A673 (cell line): ENCODE results near the gene TBC1D4. TPM values are rescaled to one million over a fixed set of nuclear protein-coding genes. Genes with fewer than 3 reads are reported as not detected.

Experiments used
- BruUV-seq: library from RNA; stranded (reverse); fragments of 400-500 nt; replicated peaks from 2 replicates; lab custom pipeline; 2021; lab: Mats Ljungman, UMichigan
- CTCF ChIA-PET: fragments of 300-600 bp; sonication (Branson Sonifier 250); formaldehyde crosslinking; loops from one replicate; lab custom pipeline; 2022; ENCODE audit warnings: antibody characterized with exemption; lab: Charles Lee
- POLR2A ChIA-PET: fragments of 300-600 bp; sonication (Branson Sonifier 250); formaldehyde crosslinking; loops from one replicate; lab custom pipeline; 2022; ENCODE audit warnings: antibody characterized with exemption; ENCODE audit not compliant: low non-redundant PET; lab: Charles Lee
- DNase-seq: peaks from one replicate; pipeline ENCODE4 v3.0.0-alpha.2; 2015; ENCODE audit warnings: low spot score
- H3K27ac ChIP-seq: fragments of 200-600 bp; sonication (generic); 2 replicates; pipeline ENCODE4 v1.5.1; 2016; ENCODE audit warnings: mixed run types, low read depth, mild to moderate bottlenecking, mixed read lengths, antibody characterized with exemption, low read length; ENCODE audit not compliant: poor library complexity, severe bottlenecking
- H3K27me3 ChIP-seq: fragments of 200-600 bp; sonication (generic); replicated peaks from 2 replicates; pipeline ENCODE4 v1.6.1; 2017; ENCODE audit warnings: mixed run types, low read depth, mild to moderate bottlenecking, mixed read lengths, antibody characterized with exemption, low read length; ENCODE audit not compliant: insufficient read depth, poor library complexity
- H3K36me3 ChIP-seq: fragments of 200-600 bp; sonication (generic); 2 replicates; pipeline ENCODE4 v1.6.1; 2016; ENCODE audit warnings: mixed run types, mild to moderate bottlenecking, mixed read lengths, antibody characterized with exemption, low read length; ENCODE audit not compliant: insufficient read depth, poor library complexity, severe bottlenecking
- H3K4me1 ChIP-seq: fragments of 200-600 bp; sonication (generic); 2 replicates; pipeline ENCODE4 v1.6.1; 2017; ENCODE audit warnings: mixed run types, mild to moderate bottlenecking, mixed read lengths, antibody characterized with exemption, low read length; ENCODE audit not compliant: insufficient read depth, poor library complexity, severe bottlenecking
- H3K4me3 ChIP-seq: fragments of 200-600 bp; sonication (generic); 2 replicates; pipeline ENCODE4 v1.5.1; 2016; ENCODE audit warnings: low read depth, mixed run types, mild to moderate bottlenecking, mixed read lengths, low read length; ENCODE audit not compliant: poor library complexity, severe bottlenecking
- H3K9me3 ChIP-seq: fragments of 200-600 bp; sonication (generic); 2 replicates; pipeline ENCODE4 v1.6.1; 2016; ENCODE audit warnings: mixed run types, low read depth, mild to moderate bottlenecking, mixed read lengths, antibody characterized with exemption, low read length; ENCODE audit not compliant: poor library complexity, severe bottlenecking
- CTCF ChIP-seq: fragments of 300-800, 200-600 bp; sonication (generic); conservative IDR thresholded peaks from 2 replicates; pipeline ENCODE4 v1.5.1; 2017; ENCODE audit warnings: low read depth, mild to moderate bottlenecking, antibody characterized with exemption, low read length, moderate library complexity, mixed read lengths
- EZH2 ChIP-seq: fragments of 200-600 bp; sonication (generic); IDR thresholded peaks from 2 replicates; pipeline ENCODE4 v1.6.1; 2017; ENCODE audit warnings: borderline replicate concordance, low read depth, mild to moderate bottlenecking, mixed read lengths, antibody characterized with exemption, low read length; ENCODE audit not compliant: poor library complexity, severe bottlenecking
- intact Hi-C: fragments of 100-400 bp; cut with micrococcal nuclease; formaldehyde crosslinking; loops from one replicate; pipeline ENCODE4 v1.10.0; 2022; ENCODE audit not compliant: unreplicated experiment
- total RNA-seq: library from RNA; stranded (reverse); gene quantifications from 2 replicates; pipeline ENCODE4 v1.2.3, GENCODE V29; 2021

The TBC1D4 gene
- total RNA-seq, 1 experiment from 2014 or later, result 9.8 TPM

GRCh38 chr13:75347925-75348324, 134.0 kb downstream of the TBC1D4 start:
- Histone ChIP-seq H3K4me1 (peaks cover 4% of the 10 kb centered on the region), H3K4me3 (no peak overlapping the region), H3K36me3 (no peaks in the 10 kb centered on the region), H3K27ac (no peak overlapping the region), H3K27me3 (no peaks in the 10 kb centered on the region), H3K9me3 (no peaks in the 10 kb centered on the region)
- no peak for DNase-seq
- no TSS peak for BruUV-seq
- no peak for TF ChIP-seq CTCF
- TF ChIP-seq EZH2, result no peak
- intact Hi-C loops, result no loop called here
- ChIA-PET POLR2A (no interaction called here), CTCF (no interaction called here)

GRCh38 chr13:75347457-75347856, 134.5 kb downstream of the TBC1D4 start:
- CTCF ChIA-PET, result no interaction called here
- Histone ChIP-seq H3K4me3 (no peak overlapping the region), H3K4me1 (peaks cover 4% of the 10 kb centered on the region), H3K36me3 (no peaks in the 10 kb centered on the region), H3K9me3 (no peaks in the 10 kb centered on the region), H3K27ac (no peak overlapping the region), H3K27me3 (no peaks in the 10 kb centered on the region)
- no TSS peak for BruUV-seq
- intact Hi-C loops, result no loop called here
- POLR2A ChIA-PET, result no interaction called here
- DNase-seq, result no peak
- TF ChIP-seq CTCF, result no peak

GRCh38 chr13:75345193-75345592, 136.8 kb downstream of the TBC1D4 start:
- BruUV-seq, result no TSS peak
- H3K9me3 ChIP-seq, result no peaks in the 10 kb centered on the region
- CTCF ChIA-PET, result no interaction called here
- H3K27me3 ChIP-seq, result no peaks in the 10 kb centered on the region
- H3K27ac ChIP-seq, result no peak overlapping the region
- peaks cover 4% of the 10 kb centered on the region for H3K4me1 ChIP-seq
- H3K36me3 ChIP-seq, result no peaks in the 10 kb centered on the region
- POLR2A ChIA-PET, result no interaction called here
- intact Hi-C loops, result no loop called here
- TF ChIP-seq EZH2 (no peak), CTCF (no peak)
- H3K4me3 ChIP-seq, result no peak overlapping the region
- DNase-seq, result no peak
